T-helper 22 cell (primary cell): ENCODE results near the gene PTBP1.

Experiments
- DNase-seq: peaks from one replicate; pipeline ENCODE4 v3.0.0-alpha.2; 2020; ENCODE audit warnings: low read depth

The PTBP1 gene

DNA sequence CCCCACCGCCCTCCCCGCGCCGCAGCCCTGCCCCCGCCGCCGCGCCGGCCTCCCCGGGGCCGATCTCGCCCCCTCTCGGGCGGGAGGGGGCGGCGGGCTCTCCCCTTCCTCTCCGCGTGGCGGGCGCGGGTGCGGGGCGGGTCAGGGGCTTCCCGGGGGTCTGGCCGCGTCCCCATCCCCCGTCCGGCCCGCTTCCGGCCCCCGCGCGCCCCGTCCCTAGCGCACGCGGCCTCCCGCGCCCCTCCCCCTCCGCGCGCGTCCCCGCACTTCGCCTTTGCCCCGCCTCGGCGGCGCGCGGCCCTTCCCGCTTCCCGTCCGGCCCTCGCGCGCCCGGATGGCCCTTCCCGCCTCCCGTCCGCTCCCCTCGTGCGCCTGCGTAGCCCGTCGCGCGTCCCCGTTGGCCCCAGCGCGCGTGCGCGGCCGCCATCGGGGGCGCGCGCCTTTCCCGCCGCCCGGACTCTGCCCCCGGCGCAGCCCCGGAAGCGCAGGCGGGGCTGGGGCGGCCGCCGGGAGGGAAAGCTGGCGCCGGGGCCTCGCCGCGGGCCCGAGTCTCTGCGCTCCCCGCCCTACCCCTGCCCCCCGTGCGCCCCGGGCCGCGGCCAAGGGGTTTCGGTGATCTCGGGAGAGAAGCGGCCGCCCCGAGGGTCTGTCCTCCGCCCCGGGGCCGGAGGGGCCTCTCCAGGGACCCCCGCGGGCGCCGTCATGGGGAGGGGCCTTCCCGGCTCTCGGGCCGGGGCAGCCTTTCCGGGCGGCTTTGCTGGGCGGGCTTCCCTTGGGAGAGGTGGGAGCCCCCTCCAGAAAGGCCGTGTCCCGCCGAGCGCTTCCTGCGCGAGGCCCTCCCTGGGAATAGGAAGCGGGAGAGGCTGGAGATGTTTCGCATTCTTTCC, 519 bp downstream of the PTBP1 start:
- peak; percentile 75 for DNase-seq

DNA sequence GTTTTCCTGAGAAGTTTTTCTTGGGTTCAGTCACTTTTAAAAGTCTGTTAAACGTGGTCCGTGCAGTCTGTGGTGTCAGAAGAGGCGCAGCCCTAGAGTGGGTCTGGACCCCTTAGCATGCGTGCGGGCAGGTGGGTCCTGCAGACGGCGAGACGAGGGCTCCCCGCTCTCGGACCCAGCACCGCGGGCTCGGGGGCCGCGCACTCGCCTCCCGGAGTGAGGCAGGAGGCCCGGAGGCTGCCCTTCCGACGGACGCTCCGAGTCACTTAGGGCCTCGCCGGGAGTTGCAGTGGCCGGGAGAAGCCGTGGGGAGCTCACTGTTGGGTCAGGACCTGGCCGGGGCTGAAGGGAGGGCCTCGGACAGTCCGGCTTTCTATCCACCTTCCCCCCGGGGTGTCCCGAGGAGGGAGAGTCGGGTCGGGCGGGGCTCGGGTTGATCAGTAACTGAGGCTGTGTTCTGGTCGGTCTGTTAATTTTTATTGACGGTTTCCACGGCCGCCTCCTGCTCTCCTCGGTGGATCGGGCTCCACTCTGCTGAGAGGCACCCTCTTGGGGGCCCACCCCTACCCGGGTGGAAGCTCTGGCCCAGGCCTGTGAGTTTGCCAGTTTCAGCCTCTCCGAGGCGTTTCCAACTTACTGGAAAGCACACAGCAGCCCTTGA, 1.3 kb downstream of the PTBP1 start:
- no peak for DNase-seq

- no peak for DNase-seq
These were observed 2.0 kb downstream of the PTBP1 start for GRCh38 chr19:799076-799881.

DNA sequence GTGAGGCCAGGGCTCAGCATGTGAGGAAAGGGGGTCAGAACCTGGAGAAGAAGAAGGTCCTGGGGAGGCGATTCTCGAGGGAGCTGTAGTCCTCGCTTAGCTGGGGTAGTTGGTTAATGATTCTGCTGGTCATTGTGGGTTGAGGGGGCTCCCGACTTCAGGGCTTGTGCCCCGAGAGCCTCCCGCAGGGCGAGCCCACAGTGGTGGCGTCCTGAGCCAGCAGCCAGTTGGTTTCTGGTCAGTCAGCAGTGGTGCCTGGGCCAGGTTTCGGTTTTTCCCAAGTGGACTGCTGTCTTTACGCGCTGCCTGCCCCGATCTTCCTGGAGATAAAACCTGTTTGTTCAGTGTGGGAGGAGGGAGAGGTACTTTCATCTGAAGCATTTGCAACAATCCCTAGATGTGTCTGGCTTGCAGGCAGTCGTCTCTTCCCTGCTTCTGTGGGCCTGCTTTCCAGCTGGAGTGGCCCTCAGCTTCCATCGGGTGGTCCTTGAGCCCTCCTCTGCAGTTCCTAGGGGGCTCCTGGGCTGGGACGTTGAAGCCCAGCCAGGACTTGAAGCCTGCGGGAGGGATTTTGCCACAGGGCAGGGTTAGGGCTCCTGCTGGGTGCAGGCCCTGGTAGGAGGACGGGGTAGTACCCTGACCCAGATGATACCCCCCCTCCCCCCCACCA, 3.2 kb downstream of the PTBP1 start:
- no peak for DNase-seq

GRCh38 chr19:801030-801860, 4.0 kb downstream of the PTBP1 start:
- no peak for DNase-seq

GRCh38 chr19:801861-802497, 4.7 kb downstream of the PTBP1 start:
- DNase-seq, result no peak

- no peak for DNase-seq
These were observed 5.3 kb downstream of the PTBP1 start for GRCh38 chr19:802498-803098.

DNA sequence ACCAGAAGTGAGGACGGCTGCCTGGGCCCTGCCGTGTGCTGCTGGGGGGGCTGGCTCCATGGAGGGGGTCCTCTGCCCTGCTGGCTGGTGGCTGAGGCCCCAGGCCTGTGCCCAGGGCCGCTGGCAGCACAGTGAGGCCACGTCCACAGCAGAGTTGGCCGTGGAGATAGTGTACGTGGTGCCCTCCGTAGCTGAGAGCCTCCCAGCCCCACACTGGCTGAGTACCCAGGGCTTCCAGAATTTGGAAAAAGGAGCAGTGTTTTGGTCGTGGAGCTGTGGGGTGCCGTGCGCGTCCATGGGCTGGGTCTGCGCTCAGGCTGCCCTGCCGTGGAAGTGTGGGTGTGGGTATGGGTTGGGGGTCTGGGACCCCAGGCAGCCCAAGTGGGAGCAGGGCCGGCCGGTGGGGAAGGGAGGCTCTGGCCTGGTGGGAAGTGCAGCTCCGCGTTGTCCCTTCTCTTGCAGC, 5.9 kb downstream of the PTBP1 start:
- no peak for DNase-seq

DNA sequence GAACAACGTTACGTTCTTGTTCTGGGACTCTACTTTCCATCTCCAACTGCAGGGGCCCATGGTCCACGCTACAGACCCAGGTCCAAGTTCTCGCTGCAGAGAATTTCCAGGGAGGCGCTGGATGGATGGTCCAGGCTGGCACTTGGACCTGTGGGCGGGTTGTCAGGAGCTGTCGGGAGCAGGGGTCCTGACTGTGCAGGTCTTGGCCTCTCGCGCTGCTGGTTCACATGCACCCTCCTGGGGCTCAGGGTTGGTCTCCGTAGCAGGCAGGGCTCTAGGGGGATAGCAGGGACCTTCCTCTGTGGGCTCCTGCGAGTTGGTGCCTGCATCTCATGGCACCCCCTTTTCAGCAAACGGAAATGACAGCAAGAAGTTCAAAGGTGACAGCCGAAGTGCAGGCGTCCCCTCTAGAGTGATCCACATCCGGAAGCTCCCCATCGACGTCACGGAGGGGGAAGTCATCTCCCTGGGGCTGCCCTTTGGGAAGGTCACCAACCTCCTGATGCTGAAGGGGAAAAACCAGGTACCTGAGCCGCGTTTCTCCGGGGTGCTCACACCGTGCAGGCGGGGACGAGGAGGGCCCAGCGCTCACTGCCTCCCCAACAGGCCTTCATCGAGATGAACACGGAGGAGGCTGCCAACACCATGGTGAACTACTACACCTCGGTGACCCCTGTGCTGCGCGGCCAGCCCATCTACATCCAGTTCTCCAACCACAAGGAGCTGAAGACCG, 6.6 kb downstream of the PTBP1 start:
- no peak for DNase-seq

DNA sequence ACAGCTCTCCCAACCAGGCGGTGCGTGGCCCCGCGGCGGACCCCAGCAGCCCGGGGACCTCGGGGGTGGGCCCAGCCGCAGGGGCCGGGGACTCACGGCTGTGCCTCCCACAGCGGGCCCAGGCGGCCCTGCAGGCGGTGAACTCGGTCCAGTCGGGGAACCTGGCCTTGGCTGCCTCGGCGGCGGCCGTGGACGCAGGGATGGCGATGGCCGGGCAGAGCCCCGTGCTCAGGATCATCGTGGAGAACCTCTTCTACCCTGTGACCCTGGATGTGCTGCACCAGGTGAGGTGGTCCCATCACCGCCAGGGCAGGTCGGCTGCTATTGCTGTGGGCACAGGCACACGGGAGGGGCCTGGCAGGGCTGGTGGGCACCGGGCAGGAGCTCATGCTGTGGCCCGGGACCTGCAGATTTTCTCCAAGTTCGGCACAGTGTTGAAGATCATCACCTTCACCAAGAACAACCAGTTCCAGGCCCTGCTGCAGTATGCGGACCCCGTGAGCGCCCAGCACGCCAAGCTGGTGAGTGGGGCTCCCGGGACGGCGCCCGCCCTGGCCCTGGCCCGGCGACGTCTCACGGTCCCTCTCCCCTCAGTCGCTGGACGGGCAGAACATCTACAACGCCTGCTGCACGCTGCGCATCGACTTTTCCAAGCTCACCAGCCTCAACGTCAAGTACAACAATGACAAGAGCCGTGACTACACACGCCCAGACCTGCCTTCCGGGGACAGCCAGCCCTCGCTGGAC, 7.3 kb downstream of the PTBP1 start:
- no peak for DNase-seq

GRCh38 chr19:805166-805551, 7.9 kb downstream of the PTBP1 start:
- DNase-seq, result no peak

GRCh38 chr19:805600-806550, 8.6 kb downstream of the PTBP1 start:
- no peak for DNase-seq

GRCh38 chr19:806815-807421, 9.7 kb downstream of the PTBP1 start:
- DNase-seq, result no peak

DNA sequence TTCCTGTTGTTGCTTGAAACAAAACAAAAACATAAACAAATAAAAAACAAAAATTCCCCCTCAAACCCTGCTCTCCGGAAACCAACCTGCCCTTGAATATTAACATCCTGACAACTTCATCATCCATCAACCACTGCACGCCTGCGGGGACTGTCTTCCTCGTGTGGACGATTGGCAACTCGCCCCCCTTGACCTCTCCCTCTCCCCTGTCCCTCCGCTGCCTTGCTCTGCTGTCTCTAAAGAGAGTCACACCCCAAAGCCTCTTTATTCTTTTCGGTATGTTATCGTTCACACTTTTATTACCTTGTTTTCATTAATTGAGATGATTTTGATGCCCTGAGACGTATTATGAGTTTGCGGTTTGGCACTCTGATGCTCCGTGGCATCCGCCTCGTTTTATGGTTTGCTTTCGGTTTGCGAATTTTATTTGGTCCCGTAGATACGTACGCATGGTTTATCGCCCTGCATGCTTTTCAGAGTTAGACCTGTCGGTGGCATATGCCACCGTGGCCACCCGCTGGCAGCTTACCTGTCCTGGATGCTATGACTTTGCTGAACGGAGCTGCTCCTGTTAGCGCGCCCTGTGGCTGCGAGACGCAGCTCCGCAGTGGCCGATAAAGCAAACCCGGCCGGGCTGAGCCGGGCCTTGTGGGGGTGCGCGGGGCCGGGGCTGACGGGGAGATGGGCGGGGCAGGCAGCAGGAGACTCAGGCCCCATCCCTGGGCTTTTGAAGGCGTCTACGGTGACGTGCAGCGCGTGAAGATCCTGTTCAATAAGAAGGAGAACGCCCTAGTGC, 10.6 kb downstream of the PTBP1 start:
- DNase-seq, result no peak

GRCh38 chr19:808423-808775, 11.1 kb downstream of the PTBP1 start:
- no peak for DNase-seq

GRCh38 chr19:810077-810855, 13.0 kb downstream of the PTBP1 start:
- no peak for DNase-seq
